ENCODE measurements around the gene AP3B1. TPM values are rescaled to one million over a fixed set of nuclear protein-coding genes. Genes with fewer than 3 reads are reported as not detected.

Gene AP3B1
- total and polyA plus RNA-seq, 2 experiments from 2014 or later: 32.1 to 46.3 TPM

- TF ChIP-seq ZNF462 (CRISPR knock-in tag; IDR thresholded peaks at IDR 0.05) (no peak), ZNF331 (CRISPR knock-in tag; IDR thresholded peaks at IDR 0.05; ENCODE audit: low read depth) (no peak), EZH2 (IDR thresholded peaks at IDR 0.05; ENCODE audit: low read depth, unreplicated experiment) (no peak), REST (IDR thresholded peaks at IDR 0.05; ENCODE audit: unreplicated experiment) (no peak), JUNB (IDR thresholded peaks at IDR 0.05; ENCODE audit: unreplicated experiment) (no peak), CTCF (conservative IDR thresholded peaks at IDR 0.05; ENCODE audit: low read depth in 2 of 2) (no peak), POLR2AphosphoS5 (IDR thresholded peaks at IDR 0.05; ENCODE audit: low read depth) (no peak), EZH2phosphoT487 (IDR thresholded peaks at IDR 0.05; ENCODE audit: unreplicated experiment) (no peak), ZNF114 (CRISPR knock-in tag; IDR thresholded peaks at IDR 0.05) (no peak), STAT1 (IDR thresholded peaks at IDR 0.05; ENCODE audit: unreplicated experiment) (no peak), NANOG (IDR thresholded peaks at IDR 0.05; ENCODE audit: borderline replicate concordance) (no peak)
Measured at GRCh38 chr5:78000191-78000590, 294.3 kb downstream of the AP3B1 start (continued).

All from GM23338 (cell line).